Neural progenitor cell (in vitro differentiated cells): ENCODE results near the gene PRELID2. TPM values are rescaled to one million over a fixed set of nuclear protein-coding genes. Genes with fewer than 3 reads are reported as not detected.
A peak's percentile ranks its signal among the peaks of the same experiment; 100 is the strongest.

ENCODE experiments used
- DNase-seq: peaks from one replicate; pipeline ENCODE4 v3.0.0-alpha.2; 2016; ENCODE audit warnings: low spot score
- H2AFZ ChIP-seq: fragments of 200-600 bp; sonication (generic); replicated peaks from 2 replicates; pipeline ENCODE4 v1.6.1; 2016; ENCODE audit warnings: antibody characterized with exemption
- H3F3A ChIP-seq: fragments of 200-600 bp; sonication (generic); 2 replicates; pipeline ENCODE4 v1.6.1; 2016; ENCODE audit warnings: antibody characterized with exemption, low read depth
- H3K27ac ChIP-seq: fragments of 200-600 bp; sonication (generic); 2 replicates; pipeline ENCODE4 v1.5.1; 2016; ENCODE audit warnings: mild to moderate bottlenecking
- H3K27me3 ChIP-seq: fragments of 200-600 bp; sonication (generic); 2 replicates; pipeline ENCODE4 v1.6.1; 2016; ENCODE audit warnings: mild to moderate bottlenecking, moderate library complexity
- H3K36me3 ChIP-seq: fragments of 200-600 bp; sonication (generic); 2 replicates; pipeline ENCODE4 v1.5.1; 2016
- H3K4me1 ChIP-seq: fragments of 200-600 bp; sonication (generic); 2 replicates; pipeline ENCODE4 v1.6.1; 2016; ENCODE audit warnings: mixed run types
- H3K4me2 ChIP-seq: fragments of 200-600 bp; sonication (generic); 2 replicates; pipeline ENCODE4 v1.6.1; 2016
- H3K4me3 ChIP-seq: fragments of 200-600 bp; sonication (generic); 2 replicates; pipeline ENCODE4 v1.5.1; 2016
- H3K79me2 ChIP-seq: fragments of 200-600 bp; sonication (generic); 2 replicates; pipeline ENCODE4 v1.6.1; 2016; ENCODE audit warnings: low read depth
- H3K9ac ChIP-seq: fragments of 200-600 bp; sonication (generic); 2 replicates; pipeline ENCODE4 v1.6.1; 2016
- H3K9me3 ChIP-seq: fragments of 200-600 bp; sonication (generic); 2 replicates; pipeline ENCODE4 v1.5.1; 2016; ENCODE audit warnings: low read depth
- H4K20me1 ChIP-seq: fragments of 200-600 bp; sonication (generic); 2 replicates; pipeline ENCODE4 v1.6.1; 2016; ENCODE audit warnings: low read depth
- H3K27ac Mint-ChIP-seq: 3 replicates; pipeline ENCODE4 v1.8.0; 2021; ENCODE audit warnings: mixed read lengths
- H3K27me3 Mint-ChIP-seq: 2 replicates; pipeline ENCODE4 v1.8.0; 2022; ENCODE audit warnings: low read depth, mild to moderate bottlenecking, inconsistent platforms, moderate library complexity, mixed read lengths; ENCODE audit not compliant: insufficient read depth
- H3K36me3 Mint-ChIP-seq: 3 replicates; pipeline ENCODE4 v1.8.0; 2021; ENCODE audit warnings: mixed read lengths
- H3K4me1 Mint-ChIP-seq: 3 replicates; pipeline ENCODE4 v1.8.0; 2021; ENCODE audit warnings: mixed read lengths
- H3K4me3 Mint-ChIP-seq: 3 replicates; pipeline ENCODE4 v1.8.0; 2021; ENCODE audit warnings: mild to moderate bottlenecking, moderate library complexity, mixed read lengths
- H3K9me3 Mint-ChIP-seq: 3 replicates; pipeline ENCODE4 v1.8.0; 2020; ENCODE audit warnings: mixed read lengths
- CTCF ChIP-seq: fragments of 200-600 bp; sonication (generic); IDR thresholded peaks from 2 replicates; pipeline ENCODE4 v1.5.1; 2017; ENCODE audit warnings: antibody characterized with exemption, mild to moderate bottlenecking
- EZH2 ChIP-seq: fragments of 200-600 bp; sonication (generic); IDR thresholded peaks from 2 replicates; pipeline ENCODE4 v1.6.1; 2017; ENCODE audit warnings: antibody characterized with exemption, mild to moderate bottlenecking, moderate library complexity
- EZH2phosphoT487 ChIP-seq: fragments of 200-600 bp; sonication (generic); IDR thresholded peaks from 2 replicates; pipeline ENCODE4 v1.6.1; 2017; ENCODE audit warnings: antibody characterized with exemption
- total RNA-seq: library from RNA; depleted of rRNA; stranded (reverse); fragments of >200 nt; gene quantifications from 2 replicates; pipeline ENCODE4 v1.2.3, GENCODE V29; 2015; ENCODE audit warnings: low replicate concordance

Gene PRELID2
- total RNA-seq, 1 donor from 2014 or later: 30.3 TPM

- H3K79me2 ChIP-seq: no peaks in the 10 kb centered on the region
- H3K4me1 Mint-ChIP-seq: peaks cover 13% of the 10 kb centered on the region
- H3K9me3 Mint-ChIP-seq: peaks cover 9% of the 10 kb centered on the region
- H3K4me3 ChIP-seq: no peak overlapping the region
- no peak overlapping the region for H2AFZ ChIP-seq
- H3K4me2 ChIP-seq: no peak overlapping the region
- no peak for DNase-seq
- H3F3A ChIP-seq: peaks cover 18% of the 10 kb centered on the region
- no peaks in the 10 kb centered on the region for H3K27me3 ChIP-seq
- peaks cover 4% of the 10 kb centered on the region for H3K36me3 Mint-ChIP-seq
- no peak overlapping the region for H3K27ac Mint-ChIP-seq
- no peak overlapping the region for H3K4me3 Mint-ChIP-seq
- no peaks in the 10 kb centered on the region for H4K20me1 ChIP-seq
- peaks cover 31% of the 10 kb centered on the region for H3K4me1 ChIP-seq
- no peak overlapping the region for H3K9ac ChIP-seq
- H3K9me3 ChIP-seq: no peaks in the 10 kb centered on the region
- H3K27ac ChIP-seq: no peak overlapping the region
- TF ChIP-seq EZH2 (no peak), EZH2phosphoT487 (no peak), CTCF (no peak)
- H3K27me3 Mint-ChIP-seq: peaks cover 4% of the 10 kb centered on the region
- no peaks in the 10 kb centered on the region for H3K36me3 ChIP-seq
Measured at GRCh38 chr5:145775893-145776444, 59.2 kb downstream of the PRELID2 start.

GRCh38 chr5:145775411-145775810 is 59.7 kb downstream of the PRELID2 start:
- Histone ChIP-seq H3K4me1 (peaks cover 27% of the 10 kb centered on the region), H3F3A (peaks cover 13% of the 10 kb centered on the region), H2AFZ (no peak overlapping the region), H4K20me1 (no peaks in the 10 kb centered on the region), H3K36me3 (no peaks in the 10 kb centered on the region), H3K4me2 (peak overlapping the region; percentile 21), H3K27me3 (no peaks in the 10 kb centered on the region), H3K9me3 (no peaks in the 10 kb centered on the region), H3K27ac (no peak overlapping the region), H3K4me3 (no peak overlapping the region), H3K9ac (no peak overlapping the region), H3K79me2 (no peaks in the 10 kb centered on the region)
- Mint-ChIP-seq H3K27me3 (peaks cover 4% of the 10 kb centered on the region), H3K4me3 (no peak overlapping the region), H3K4me1 (peaks cover 9% of the 10 kb centered on the region), H3K9me3 (peaks cover 9% of the 10 kb centered on the region), H3K27ac (no peak overlapping the region), H3K36me3 (peaks cover 4% of the 10 kb centered on the region)
- TF ChIP-seq EZH2 (no peak), CTCF (no peak), EZH2phosphoT487 (no peak)
- DNase-seq: no peak

- Mint-ChIP-seq H3K36me3 (peaks cover 4% of the 10 kb centered on the region), H3K27ac (no peak overlapping the region), H3K27me3 (peaks cover 4% of the 10 kb centered on the region), H3K9me3 (peaks cover 9% of the 10 kb centered on the region), H3K4me1 (peaks cover 9% of the 10 kb centered on the region), H3K4me3 (no peak overlapping the region)
- no peaks in the 10 kb centered on the region for H3K79me2 ChIP-seq
- H3K9ac ChIP-seq: no peak overlapping the region
- H3K4me2 ChIP-seq: peak overlapping the region; percentile 21
- no peaks in the 10 kb centered on the region for H3K9me3 ChIP-seq
- H3K4me1 ChIP-seq: peaks cover 22% of the 10 kb centered on the region
- no peak for TF ChIP-seq EZH2phosphoT487
- no peak for TF ChIP-seq CTCF
- no peak for TF ChIP-seq EZH2
- peaks cover 10% of the 10 kb centered on the region for H3F3A ChIP-seq
- H4K20me1 ChIP-seq: no peaks in the 10 kb centered on the region
- peak; percentile 5 for DNase-seq
- no peak overlapping the region for H3K4me3 ChIP-seq
- H3K36me3 ChIP-seq: no peaks in the 10 kb centered on the region
- no peak overlapping the region for H2AFZ ChIP-seq
- peak overlapping the region; percentile 60 for H3K27ac ChIP-seq
- no peaks in the 10 kb centered on the region for H3K27me3 ChIP-seq
Measured at GRCh38 chr5:145774442-145774841, 60.7 kb downstream of the PRELID2 start.
